ENCODE data around the gene SNX12. TPM values are rescaled to one million over a fixed set of nuclear protein-coding genes. Genes with fewer than 3 reads are reported as not detected.

The SNX12 gene
- total and polyA plus RNA-seq, 2 experiments from 2014 or later: 10.4 to 76.1 TPM

- H2AFZ ChIP-seq: no peak overlapping the region
- H3K4me1 ChIP-seq (ENCODE audit: insufficient read depth): no peaks in the 10 kb centered on the region
- DNase-seq: no peak
- no peaks in the 10 kb centered on the region for H3K79me2 ChIP-seq (ENCODE audit: insufficient read depth)
- H3K27ac ChIP-seq: no peak overlapping the region
- no peak overlapping the region for H3K4me2 ChIP-seq (ENCODE audit: unreplicated experiment)
- H3K4me3 ChIP-seq: no peak overlapping the region
- no peaks in the 10 kb centered on the region for H4K20me1 ChIP-seq (ENCODE audit: insufficient read depth)
- no peaks in the 10 kb centered on the region for H3F3A ChIP-seq (ENCODE audit: insufficient read depth)
- no peaks in the 10 kb centered on the region for H3K9me3 ChIP-seq (ENCODE audit: low read depth)
- no peak for TF ChIP-seq EZH2phosphoT487 (IDR thresholded peaks at IDR 0.05; ENCODE audit: insufficient read depth, low read depth)
- TF ChIP-seq EZH2 (IDR thresholded peaks at IDR 0.05; ENCODE audit: insufficient read depth, poor library complexity, severe bottlenecking): no peak
- no peaks in the 10 kb centered on the region for H3K36me3 ChIP-seq (ENCODE audit: low read depth)
- in situ Hi-C loops (cut with MboI): no loop called here
- H3K27me3 ChIP-seq (replicated peaks; ENCODE audit: insufficient read depth): no peaks in the 10 kb centered on the region
- H3K9ac ChIP-seq: no peak overlapping the region
- H3K9me2 ChIP-seq (ENCODE audit: insufficient read depth): no peaks in the 10 kb centered on the region
- WGBS, 2 experiments (ENCODE audit: low coverage in 1 of 2, low lambda C conversion rate in 2 of 2, missing lambda C conversion rate in 2 of 2): 88 to 97% methylated on average over 6 of the region's 6 CpGs
These were observed 40.9 kb upstream of the SNX12 start for GRCh38 chrX:71109051-71109450.

- no peaks in the 10 kb centered on the region for H3K79me2 ChIP-seq (ENCODE audit: insufficient read depth)
- no peak overlapping the region for H2AFZ ChIP-seq
- TF ChIP-seq EZH2phosphoT487 (IDR thresholded peaks at IDR 0.05; ENCODE audit: insufficient read depth, low read depth) (no peak), EZH2 (IDR thresholded peaks at IDR 0.05; ENCODE audit: insufficient read depth, poor library complexity, severe bottlenecking) (no peak)
- no peak overlapping the region for H3K4me3 ChIP-seq
- in situ Hi-C loops (cut with MboI): no loop called here
- H3K27me3 ChIP-seq (replicated peaks; ENCODE audit: insufficient read depth): no peaks in the 10 kb centered on the region
- WGBS, 2 experiments (ENCODE audit: low coverage in 1 of 2, low lambda C conversion rate in 2 of 2, missing lambda C conversion rate in 2 of 2): 40 to 45% methylated on average over 9 of the region's 9 CpGs
- no peak overlapping the region for H3K27ac ChIP-seq
- H3K9me2 ChIP-seq (ENCODE audit: insufficient read depth): no peaks in the 10 kb centered on the region
- no peaks in the 10 kb centered on the region for H3K4me1 ChIP-seq (ENCODE audit: insufficient read depth)
- no peaks in the 10 kb centered on the region for H3K36me3 ChIP-seq (ENCODE audit: low read depth)
- H3K4me2 ChIP-seq (ENCODE audit: unreplicated experiment): no peak overlapping the region
- no peaks in the 10 kb centered on the region for H3F3A ChIP-seq (ENCODE audit: insufficient read depth)
- no peaks in the 10 kb centered on the region for H3K9me3 ChIP-seq (ENCODE audit: low read depth)
- no peak overlapping the region for H3K9ac ChIP-seq
- no peaks in the 10 kb centered on the region for H4K20me1 ChIP-seq (ENCODE audit: insufficient read depth)
- no peak for DNase-seq
These were observed 39.7 kb upstream of the SNX12 start for GRCh38 chrX:71107762-71108360.

GRCh38 chrX:71107245-71107644 lies 39.1 kb upstream of the SNX12 start:
- no peak for DNase-seq
- no peaks in the 10 kb centered on the region for H4K20me1 ChIP-seq (ENCODE audit: insufficient read depth)
- no peak overlapping the region for H3K4me3 ChIP-seq
- H3K27me3 ChIP-seq (replicated peaks; ENCODE audit: insufficient read depth): no peaks in the 10 kb centered on the region
- H3K27ac ChIP-seq: no peak overlapping the region
- in situ Hi-C loops (cut with MboI): no loop called here
- TF ChIP-seq EZH2 (IDR thresholded peaks at IDR 0.05; ENCODE audit: insufficient read depth, poor library complexity, severe bottlenecking) (no peak), EZH2phosphoT487 (IDR thresholded peaks at IDR 0.05; ENCODE audit: insufficient read depth, low read depth) (no peak)
- H3K4me1 ChIP-seq (ENCODE audit: insufficient read depth): no peaks in the 10 kb centered on the region
- H3K9ac ChIP-seq: no peak overlapping the region
- 50 to 53% methylated on average over 4 of the region's 4 CpGs for WGBS, 2 experiments (ENCODE audit: low coverage in 1 of 2, low lambda C conversion rate in 2 of 2, missing lambda C conversion rate in 2 of 2)
- no peaks in the 10 kb centered on the region for H3F3A ChIP-seq (ENCODE audit: insufficient read depth)
- no peak overlapping the region for H2AFZ ChIP-seq
- H3K9me2 ChIP-seq (ENCODE audit: insufficient read depth): no peaks in the 10 kb centered on the region
- H3K9me3 ChIP-seq (ENCODE audit: low read depth): no peaks in the 10 kb centered on the region
- H3K36me3 ChIP-seq (ENCODE audit: low read depth): no peaks in the 10 kb centered on the region
- H3K79me2 ChIP-seq (ENCODE audit: insufficient read depth): no peaks in the 10 kb centered on the region
- no peak overlapping the region for H3K4me2 ChIP-seq (ENCODE audit: unreplicated experiment)

GRCh38 chrX:71106427-71106826 lies 38.3 kb upstream of the SNX12 start, which contains the start of gene CXorf65:
TSS of gene CXorf65 (minus strand) at chrX:71106740. CDS start at chrX:71106556, 184 bp downstream.
- H3K4me2 ChIP-seq (ENCODE audit: unreplicated experiment): no peak within 1 kb of the TSS
- in situ Hi-C loops (cut with MboI): no loop called here
- H4K20me1 ChIP-seq (ENCODE audit: insufficient read depth): no peaks in the 10 kb centered on the region
- TF ChIP-seq EZH2phosphoT487 (IDR thresholded peaks at IDR 0.05; ENCODE audit: insufficient read depth, low read depth): no peak
- no peak for TF ChIP-seq EZH2 (IDR thresholded peaks at IDR 0.05; ENCODE audit: insufficient read depth, poor library complexity, severe bottlenecking)
- H3K27ac ChIP-seq: no peak within 1 kb of the TSS
- H3F3A ChIP-seq (ENCODE audit: insufficient read depth): no peaks in the 10 kb centered on the region
- no peak within 1 kb of the TSS for H2AFZ ChIP-seq
- no peak within 1 kb of the TSS for H3K9ac ChIP-seq
- no peak within 1 kb of the TSS for H3K4me3 ChIP-seq
- H3K9me2 ChIP-seq (ENCODE audit: insufficient read depth): no peaks in the 10 kb centered on the region
- no peaks in the 10 kb centered on the region for H3K4me1 ChIP-seq (ENCODE audit: insufficient read depth)
- H3K79me2 ChIP-seq (ENCODE audit: insufficient read depth): no peaks in the 10 kb centered on the region
- DNase-seq: no peak
- H3K36me3 ChIP-seq (ENCODE audit: low read depth): no peaks in the 10 kb centered on the region
- WGBS, 2 experiments (ENCODE audit: low coverage in 1 of 2, low lambda C conversion rate in 2 of 2, missing lambda C conversion rate in 2 of 2): 70 to 82% methylated on average over 1 of the region's 1 CpG
- no peaks in the 10 kb centered on the region for H3K9me3 ChIP-seq (ENCODE audit: low read depth)
- H3K27me3 ChIP-seq (replicated peaks; ENCODE audit: insufficient read depth): no peaks in the 10 kb centered on the region
